HEK293 (cell line): ENCODE data around the gene SRSF4.

ENCODE experiments used
- ELK4 ChIP-seq: IDR thresholded peaks from 2 replicates; pipeline ENCODE4 v1.6.1; 2011; ENCODE audit warnings: mild to moderate bottlenecking, low read depth, low read length, borderline replicate concordance
- GLI4 ChIP-seq: fragments of 450-650 bp; formaldehyde crosslinking; IDR thresholded peaks from 2 replicates; pipeline ENCODE4 v1.5.1; 2016; ENCODE audit warnings: missing biosample characterization, missing genetic modification characterization
- KLF10 ChIP-seq: fragments of 450-650 bp; IDR thresholded peaks from 2 replicates; pipeline ENCODE4 v1.5.1; 2018; ENCODE audit warnings: missing biosample characterization, mild to moderate bottlenecking, missing genetic modification characterization
- KLF8 ChIP-seq: fragments of 450-650 bp; formaldehyde crosslinking; IDR thresholded peaks from 2 replicates; pipeline ENCODE4 v1.5.1; 2016; ENCODE audit warnings: missing biosample characterization, missing genetic modification characterization
- PBX3 ChIP-seq: sonication (generic); formaldehyde crosslinking; IDR thresholded peaks from 2 replicates; pipeline ENCODE4 v1.8.1; 2022; ENCODE audit warnings: mild to moderate bottlenecking, moderate library complexity, missing genetic modification reagents
- SETDB1 ChIP-seq: IDR thresholded peaks from one replicate; pipeline ENCODE4 v1.6.1; 2017; ENCODE audit warnings: mild to moderate bottlenecking, low read length, moderate library complexity, mixed read lengths; ENCODE audit not compliant: insufficient read length
- SP7 ChIP-seq: fragments of 450-650 bp; formaldehyde crosslinking; IDR thresholded peaks from 2 replicates; pipeline ENCODE4 v1.5.1; 2016; ENCODE audit warnings: missing biosample characterization, missing genetic modification characterization
- ZBTB20 ChIP-seq: fragments of 450-650 bp; formaldehyde crosslinking; IDR thresholded peaks from 2 replicates; pipeline ENCODE4 v1.5.1; 2016; ENCODE audit warnings: missing biosample characterization, missing genetic modification characterization
- ZBTB7A ChIP-seq: fragments of 450-650 bp; formaldehyde crosslinking; IDR thresholded peaks from 2 replicates; pipeline ENCODE4 v1.5.1; 2016; ENCODE audit warnings: low read depth, missing biosample characterization, missing genetic modification characterization
- ZFHX2 ChIP-seq: fragments of 450-650 bp; formaldehyde crosslinking; conservative IDR thresholded peaks from 2 replicates; pipeline ENCODE4 v1.5.1; 2016; ENCODE audit warnings: missing biosample characterization, missing genetic modification characterization
- ZIC2 ChIP-seq: fragments of 450-650 bp; formaldehyde crosslinking; IDR thresholded peaks from 2 replicates; pipeline ENCODE4 v1.5.1; 2016; ENCODE audit warnings: missing biosample characterization, missing genetic modification characterization
- ZNF19 ChIP-seq: fragments of 450-650 bp; formaldehyde crosslinking; IDR thresholded peaks from 2 replicates; pipeline ENCODE4; 2016; ENCODE audit warnings: missing biosample characterization, missing genetic modification characterization, low read depth
- ZNF280C ChIP-seq: fragments of 450-650 bp; formaldehyde crosslinking; IDR thresholded peaks from 2 replicates; pipeline ENCODE4 v1.5.1; 2016; ENCODE audit warnings: missing biosample characterization, missing genetic modification characterization
- ZNF394 ChIP-seq: fragments of 450-650 bp; formaldehyde crosslinking; IDR thresholded peaks from 2 replicates; pipeline ENCODE4 v1.5.1; 2016; ENCODE audit warnings: missing biosample characterization, missing genetic modification characterization, mild to moderate bottlenecking, moderate library complexity, borderline replicate concordance
- ZNF449 ChIP-seq: fragments of 450-650 bp; formaldehyde crosslinking; IDR thresholded peaks from 2 replicates; pipeline ENCODE4 v1.5.1; 2017; ENCODE audit warnings: missing biosample characterization, mild to moderate bottlenecking, missing genetic modification characterization, moderate library complexity
- ZNF48 ChIP-seq: fragments of 450-650 bp; formaldehyde crosslinking; IDR thresholded peaks from 2 replicates; pipeline ENCODE4 v1.5.1; 2016; ENCODE audit warnings: missing biosample characterization, missing genetic modification characterization
- ZNF560 ChIP-seq: fragments of 450-650 bp; formaldehyde crosslinking; IDR thresholded peaks from 2 replicates; pipeline ENCODE4 v1.5.1; 2017; ENCODE audit warnings: missing biosample characterization, missing genetic modification characterization, borderline replicate concordance
- ZNF600 ChIP-seq: fragments of 450-650 bp; formaldehyde crosslinking; IDR thresholded peaks from 2 replicates; pipeline ENCODE4 v1.5.1; 2016; ENCODE audit warnings: missing biosample characterization, missing genetic modification characterization
- ZNF654 ChIP-seq: fragments of 450-650 bp; formaldehyde crosslinking; IDR thresholded peaks from 2 replicates; pipeline ENCODE4 v1.5.1; 2016; ENCODE audit warnings: low read depth, missing biosample characterization, missing genetic modification characterization
- ZNF692 ChIP-seq: fragments of 450-650 bp; formaldehyde crosslinking; IDR thresholded peaks from 2 replicates; pipeline ENCODE4 v1.5.1; 2016; ENCODE audit warnings: missing biosample characterization, missing genetic modification characterization
- ZNF843 ChIP-seq: fragments of 450-650 bp; formaldehyde crosslinking; IDR thresholded peaks from 2 replicates; pipeline ENCODE4 v1.5.1; 2016; ENCODE audit warnings: missing biosample characterization, missing genetic modification characterization
- ZSCAN30 ChIP-seq: fragments of 450-650 bp; IDR thresholded peaks from 2 replicates; pipeline ENCODE4 v1.5.1; 2018; ENCODE audit warnings: missing biosample characterization, mild to moderate bottlenecking, missing genetic modification characterization, moderate library complexity
- TF ChIP-seq, protein P1 (sequence below): fragments of 450-650 bp; formaldehyde crosslinking; optimal IDR thresholded peaks from 2 replicates; pipeline ENCODE3; 2016; ENCODE audit warnings: missing biosample characterization, mild to moderate bottlenecking, missing genetic modification characterization
- TF ChIP-seq, protein P2 (sequence below): fragments of 450-650 bp; formaldehyde crosslinking; conservative IDR thresholded peaks from 2 replicates; pipeline ENCODE4 v1.5.1; 2016; ENCODE audit warnings: low read depth, missing biosample characterization, missing genetic modification characterization

The SRSF4 gene

DNA sequence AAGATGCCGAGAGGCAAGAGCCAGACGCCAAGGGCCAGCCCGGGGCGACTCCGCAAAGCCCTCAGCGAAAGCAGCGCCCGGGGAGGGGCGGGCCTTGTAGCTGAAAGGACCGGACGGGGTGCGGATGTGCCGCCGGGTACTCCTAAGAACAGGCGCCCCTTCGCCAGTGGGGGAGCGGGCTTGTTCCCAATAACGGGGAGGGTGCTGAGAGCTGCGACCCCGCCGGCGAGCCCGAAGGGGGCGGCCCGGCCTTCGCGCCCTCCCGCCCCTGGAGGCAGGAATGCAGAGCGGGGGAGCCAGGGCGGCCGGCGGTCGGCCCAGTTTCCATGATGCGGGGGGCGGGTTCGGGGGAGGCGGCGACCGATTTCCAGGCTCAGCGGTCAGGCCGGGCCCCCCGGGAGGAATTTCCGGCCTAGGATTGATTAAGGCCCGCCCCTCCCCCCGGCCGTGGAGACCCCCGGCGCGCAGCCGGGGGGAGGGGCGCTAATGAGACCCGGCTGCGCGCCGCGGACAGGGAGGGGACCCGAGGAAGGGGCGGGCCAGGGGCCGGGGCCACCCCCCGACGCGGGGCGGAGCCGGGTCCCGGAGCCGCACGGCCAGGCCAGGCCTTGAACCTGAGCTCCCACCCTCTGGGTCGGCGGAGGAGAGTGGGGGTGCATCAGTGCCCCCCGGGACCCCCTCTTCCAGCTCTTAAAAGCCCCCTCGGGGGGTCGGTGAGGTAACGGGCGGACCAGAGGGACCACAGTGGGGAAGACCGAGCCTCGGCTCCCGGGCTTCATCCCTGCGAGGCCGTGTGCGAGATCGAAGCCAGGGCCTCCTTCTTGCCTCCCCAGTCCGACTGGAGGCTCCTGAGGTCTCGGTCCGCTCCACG lies 57.1 kb downstream of the SRSF4 start (continued):
- TF ChIP-seq ZNF394 (0 out of 2 replicates have a peak, but pooled peaks have one; percentile 46), GLI4 (tag by site-specific recombination) (no peak), ZNF449 (tag by site-specific recombination) (no peak), ZNF19 (tag by site-specific recombination) (no peak), ZNF280C (tag by site-specific recombination) (no peak), PBX3 (CRISPR knock-in tag) (no peak), ZIC2 (tag by site-specific recombination) (peak; percentile 78), ZNF843 (tag by site-specific recombination) (no peak), ZBTB20 (tag by site-specific recombination) (peak; percentile 77; the same call in 1 of the 2 replicates), ELK4 (no peak), ZNF560 (no peak), ZNF654 (tag by site-specific recombination) (no peak), ZNF48 (tag by site-specific recombination) (no peak), ZSCAN30 (tag by site-specific recombination) (0 out of 2 replicates have a peak, but pooled peaks have one; percentile 9), KLF8 (peak; percentile 91), SP7 (tag by site-specific recombination) (peak; percentile 62; the same call in 1 of the 2 replicates), ZNF692 (tag by site-specific recombination) (0 out of 2 replicates have a peak, but pooled peaks have one; percentile 25), KLF10 (tag by site-specific recombination) (peak; percentile 57), ZBTB7A (tag by site-specific recombination) (peak; percentile 23; the same call in 1 of the 2 replicates), SETDB1 (no peak), ZNF600 (tag by site-specific recombination) (peak; percentile 50; the same call in 1 of the 2 replicates), ZFHX2 (peak; percentile 80)
- TF ChIP-seq, protein P1, sequence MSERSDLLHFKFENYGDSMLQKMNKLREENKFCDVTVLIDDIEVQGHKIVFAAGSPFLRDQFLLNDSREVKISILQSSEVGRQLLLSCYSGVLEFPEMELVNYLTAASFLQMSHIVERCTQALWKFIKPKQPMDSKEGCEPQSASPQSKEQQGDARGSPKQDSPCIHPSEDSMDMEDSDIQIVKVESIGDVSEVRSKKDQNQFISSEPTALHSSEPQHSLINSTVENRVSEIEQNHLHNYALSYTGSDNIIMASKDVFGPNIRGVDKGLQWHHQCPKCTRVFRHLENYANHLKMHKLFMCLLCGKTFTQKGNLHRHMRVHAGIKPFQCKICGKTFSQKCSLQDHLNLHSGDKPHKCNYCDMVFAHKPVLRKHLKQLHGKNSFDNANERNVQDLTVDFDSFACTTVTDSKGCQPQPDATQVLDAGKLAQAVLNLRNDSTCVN = peak; percentile 66
- TF ChIP-seq, protein P2, sequence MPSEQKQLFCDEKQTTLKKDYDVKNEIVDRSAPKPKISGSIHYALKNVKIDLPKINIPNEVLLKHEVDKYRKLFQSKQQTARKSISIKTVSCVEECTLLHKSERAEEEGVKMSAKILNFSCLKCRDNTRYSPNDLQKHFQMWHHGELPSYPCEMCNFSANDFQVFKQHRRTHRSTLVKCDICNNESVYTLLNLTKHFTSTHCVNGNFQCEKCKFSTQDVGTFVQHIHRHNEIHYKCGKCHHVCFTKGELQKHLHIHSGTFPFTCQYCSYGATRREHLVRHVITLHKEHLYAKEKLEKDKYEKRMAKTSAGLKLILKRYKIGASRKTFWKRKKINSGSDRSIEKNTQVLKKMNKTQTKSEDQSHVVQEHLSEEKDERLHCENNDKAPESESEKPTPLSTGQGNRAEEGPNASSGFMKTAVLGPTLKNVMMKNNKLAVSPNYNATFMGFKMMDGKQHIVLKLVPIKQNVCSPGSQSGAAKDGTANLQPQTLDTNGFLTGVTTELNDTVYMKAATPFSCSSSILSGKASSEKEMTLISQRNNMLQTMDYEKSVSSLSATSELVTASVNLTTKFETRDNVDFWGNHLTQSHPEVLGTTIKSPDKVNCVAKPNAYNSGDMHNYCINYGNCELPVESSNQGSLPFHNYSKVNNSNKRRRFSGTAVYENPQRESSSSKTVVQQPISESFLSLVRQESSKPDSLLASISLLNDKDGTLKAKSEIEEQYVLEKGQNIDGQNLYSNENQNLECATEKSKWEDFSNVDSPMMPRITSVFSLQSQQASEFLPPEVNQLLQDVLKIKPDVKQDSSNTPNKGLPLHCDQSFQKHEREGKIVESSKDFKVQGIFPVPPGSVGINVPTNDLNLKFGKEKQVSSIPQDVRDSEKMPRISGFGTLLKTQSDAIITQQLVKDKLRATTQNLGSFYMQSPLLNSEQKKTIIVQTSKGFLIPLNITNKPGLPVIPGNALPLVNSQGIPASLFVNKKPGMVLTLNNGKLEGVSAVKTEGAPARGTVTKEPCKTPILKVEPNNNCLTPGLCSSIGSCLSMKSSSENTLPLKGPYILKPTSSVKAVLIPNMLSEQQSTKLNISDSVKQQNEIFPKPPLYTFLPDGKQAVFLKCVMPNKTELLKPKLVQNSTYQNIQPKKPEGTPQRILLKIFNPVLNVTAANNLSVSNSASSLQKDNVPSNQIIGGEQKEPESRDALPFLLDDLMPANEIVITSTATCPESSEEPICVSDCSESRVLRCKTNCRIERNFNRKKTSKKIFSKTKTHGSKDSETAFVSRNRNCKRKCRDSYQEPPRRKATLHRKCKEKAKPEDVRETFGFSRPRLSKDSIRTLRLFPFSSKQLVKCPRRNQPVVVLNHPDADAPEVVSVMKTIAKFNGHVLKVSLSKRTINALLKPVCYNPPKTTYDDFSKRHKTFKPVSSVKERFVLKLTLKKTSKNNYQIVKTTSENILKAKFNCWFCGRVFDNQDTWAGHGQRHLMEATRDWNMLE (tag by site-specific recombination) = no peak
